HG02763 (cell line): ENCODE data around the gene DDX11.
"Not testable (repeated sequence)": the region's sequence is repeated elsewhere in the genome, so short reads cannot be mapped to it uniquely, and the experiment has no call there.

ENCODE experiments used
- ATAC-seq: cut with Tn5 transposase; IDR thresholded peaks from one replicate; pipeline ENCODE4 v1.9.1; 2021; ENCODE audit warnings: mild to moderate bottlenecking, moderate library complexity; ENCODE audit not compliant: unreplicated experiment

The DDX11 gene

GRCh38 chr12:31073527-31074332 lies at the start of gene DDX11:
DDX11 (plus strand) TSS chr12:31073860; CDS start chr12:31078394, 4,534 bp downstream.
- ATAC-seq, result peak; percentile 97

DNA sequence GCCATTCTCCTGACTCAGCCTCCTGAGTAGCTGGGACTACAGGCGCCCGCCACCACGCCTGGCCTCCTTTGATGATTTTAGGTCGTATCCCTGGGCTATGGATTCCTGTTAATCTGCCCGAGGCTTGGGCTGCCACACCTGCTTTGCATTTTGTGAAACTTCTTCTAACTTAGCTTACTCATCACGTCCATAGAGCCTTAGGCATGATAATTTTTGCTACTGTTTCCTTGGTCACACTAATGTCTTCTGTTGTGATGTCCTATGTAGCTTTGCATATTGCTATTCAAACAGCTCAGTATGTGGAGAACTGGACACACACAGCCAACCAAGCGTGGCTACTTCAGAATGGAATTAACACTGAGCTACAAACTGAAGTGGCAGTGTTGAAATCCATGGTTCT lies 47.5 kb upstream of the DDX11 start:
- no peak for ATAC-seq

DNA sequence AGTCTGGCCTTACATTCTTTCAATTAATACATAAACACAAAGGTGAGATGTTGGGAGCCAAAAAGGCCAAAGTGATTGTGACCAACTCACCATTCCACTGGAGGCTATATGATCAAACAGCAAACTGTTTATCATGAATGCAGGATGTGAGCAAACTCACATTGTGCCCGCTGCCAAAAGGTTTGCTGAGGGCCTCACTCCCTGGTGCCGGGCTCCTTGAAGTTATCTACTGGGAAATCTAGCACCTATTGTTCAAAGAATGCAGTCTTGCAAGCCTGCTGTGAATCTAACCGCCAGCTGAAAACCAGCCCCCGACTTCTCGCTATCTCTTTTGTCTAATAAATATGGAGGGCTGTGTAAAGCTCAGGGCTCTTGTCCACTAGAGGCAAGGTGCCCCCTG lies 46.7 kb upstream of the DDX11 start:
- ATAC-seq, result not testable (repeated sequence)

- ATAC-seq, result no peak
These were observed 44.2 kb upstream of the DDX11 start for GRCh38 chr12:31029468-31029867.

- no peak for ATAC-seq
These were observed 43.6 kb upstream of the DDX11 start for GRCh38 chr12:31029916-31030562.

DNA sequence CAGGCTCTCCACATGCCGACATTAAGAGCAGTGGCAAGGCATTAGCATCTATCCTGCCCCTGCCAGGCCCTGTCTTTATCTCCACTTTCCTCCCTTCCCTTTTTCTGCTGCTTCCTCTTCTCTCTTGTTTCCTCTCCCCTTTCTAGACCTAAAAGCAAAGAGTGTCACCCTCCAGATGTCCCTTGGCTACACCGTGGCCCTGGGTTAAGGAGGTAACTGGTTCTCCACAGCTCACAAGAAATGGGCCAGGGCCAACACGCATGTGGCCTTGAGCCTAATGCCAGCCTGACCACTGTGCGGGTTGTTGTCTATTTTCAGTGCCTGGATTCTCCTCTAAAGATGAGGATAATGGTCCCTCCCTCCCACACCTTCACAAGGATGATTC lies 41.7 kb upstream of the DDX11 start:
- no peak for ATAC-seq

DNA sequence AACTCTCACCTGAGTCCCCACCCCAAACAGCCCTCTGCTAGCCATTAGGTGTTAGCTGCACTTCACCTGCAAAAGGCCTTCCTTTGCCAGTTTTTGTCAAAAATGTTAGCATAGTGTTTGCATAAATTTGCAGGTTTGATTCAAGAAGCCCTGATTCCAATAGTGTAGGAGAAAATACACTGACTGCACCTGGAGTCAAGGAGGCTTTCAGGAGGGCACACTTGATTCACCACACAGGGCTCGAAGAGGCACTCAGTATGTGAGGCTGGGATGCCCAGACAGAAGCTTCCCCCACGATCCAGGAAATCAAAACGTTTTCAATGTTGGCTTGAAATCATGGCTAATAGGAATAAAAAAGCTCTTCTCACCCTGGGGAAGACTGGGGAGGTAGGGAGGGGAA lies 40.5 kb upstream of the DDX11 start:
- ATAC-seq, result no peak

DNA sequence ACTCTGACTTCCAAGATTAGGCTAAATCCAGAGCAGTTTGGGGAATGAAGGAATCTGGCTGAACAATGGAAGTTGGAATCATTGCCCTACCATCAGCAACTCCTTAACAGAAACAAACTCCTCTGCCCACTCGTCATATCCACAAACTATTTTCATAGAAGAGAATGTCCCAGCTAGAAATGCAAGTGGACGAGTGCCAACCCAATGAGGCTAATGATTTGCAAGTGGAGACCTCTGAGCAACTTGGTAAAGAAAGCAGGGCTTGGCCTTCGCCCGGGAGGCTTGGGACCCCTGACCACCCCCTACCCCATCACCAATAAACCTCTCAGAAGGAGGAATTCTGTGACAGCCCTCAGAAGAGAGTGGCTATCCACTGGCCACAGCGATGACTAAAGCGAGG lies 40.0 kb upstream of the DDX11 start:
- ATAC-seq, result no peak

DNA sequence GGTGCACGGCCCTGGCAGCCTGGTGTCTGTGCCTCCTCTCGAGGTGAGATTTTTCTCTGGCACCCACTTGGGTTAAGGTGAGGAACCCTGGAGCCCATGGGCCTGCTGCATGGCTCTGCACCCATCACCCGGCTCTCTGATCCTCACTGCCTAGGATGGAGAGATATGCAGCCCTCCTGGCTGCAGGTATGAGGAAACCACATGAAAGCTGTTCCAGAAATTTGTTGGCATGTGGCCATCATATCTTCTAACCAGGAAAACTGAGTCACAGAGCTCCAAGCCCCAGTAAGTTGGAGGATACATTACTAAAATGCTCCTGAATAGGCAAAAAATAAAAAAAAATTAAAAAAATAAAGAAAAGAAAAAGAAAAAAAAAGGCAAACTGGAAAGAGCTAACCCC lies 39.3 kb upstream of the DDX11 start:
- no peak for ATAC-seq

DNA sequence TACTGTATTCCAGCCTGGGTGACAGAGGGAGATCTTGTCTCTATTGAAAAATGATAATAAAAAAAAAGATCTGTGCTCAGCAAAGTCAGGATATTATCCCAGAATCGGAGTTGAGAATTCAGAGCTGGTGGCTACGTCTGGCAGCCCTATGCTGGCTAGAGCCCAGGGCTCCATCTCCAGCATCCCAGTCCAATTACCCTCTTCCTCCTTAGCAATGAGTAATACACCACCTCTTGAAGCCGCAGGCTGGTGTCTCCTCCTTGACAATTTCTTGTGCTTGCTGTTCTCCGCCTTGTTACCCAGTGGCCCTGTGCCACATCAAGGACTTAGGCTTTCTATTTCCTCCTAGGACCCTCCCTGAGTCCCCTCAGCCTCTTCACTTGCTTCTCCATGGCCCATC lies 38.4 kb upstream of the DDX11 start:
- ATAC-seq, result no peak

DNA sequence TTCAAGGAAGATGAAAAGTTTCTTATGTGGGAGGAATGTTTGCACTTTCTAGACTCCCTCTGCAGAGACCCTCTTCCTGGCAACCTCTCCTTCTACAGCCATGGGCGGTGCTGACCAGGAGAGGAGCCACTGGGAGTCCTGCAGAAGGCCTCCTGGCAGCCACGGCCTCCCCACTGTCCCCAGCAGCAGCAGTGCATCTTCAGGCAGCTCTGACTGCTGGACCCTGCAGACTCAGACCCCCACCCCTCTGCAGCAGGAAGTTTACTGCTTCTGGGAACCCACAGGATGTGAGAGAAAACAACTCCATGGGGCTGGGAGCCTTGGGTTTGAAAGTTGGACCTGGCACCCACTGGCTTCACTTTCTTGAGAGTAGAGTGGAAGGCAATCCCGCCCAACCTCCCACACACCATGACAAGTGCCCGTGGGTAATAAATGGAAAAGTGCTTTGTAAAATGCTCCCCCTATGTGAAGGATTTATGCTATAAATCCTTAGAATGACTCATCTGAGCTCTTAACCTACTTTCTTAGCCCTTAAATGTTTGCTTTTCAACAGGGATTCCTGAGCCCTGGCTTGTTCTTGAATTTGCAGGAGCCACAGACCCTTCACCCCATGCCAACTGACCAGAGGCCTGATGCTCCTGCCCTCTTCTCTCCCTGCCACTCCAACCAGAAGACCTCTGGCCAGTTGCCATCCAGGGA lies 37.5 kb upstream of the DDX11 start:
- ATAC-seq, result no peak

GRCh38 chr12:31037028-31037427 lies 36.6 kb upstream of the DDX11 start:
- ATAC-seq, result no peak

- no peak for ATAC-seq
These were observed 35.7 kb upstream of the DDX11 start for GRCh38 chr12:31037931-31038330.

DNA sequence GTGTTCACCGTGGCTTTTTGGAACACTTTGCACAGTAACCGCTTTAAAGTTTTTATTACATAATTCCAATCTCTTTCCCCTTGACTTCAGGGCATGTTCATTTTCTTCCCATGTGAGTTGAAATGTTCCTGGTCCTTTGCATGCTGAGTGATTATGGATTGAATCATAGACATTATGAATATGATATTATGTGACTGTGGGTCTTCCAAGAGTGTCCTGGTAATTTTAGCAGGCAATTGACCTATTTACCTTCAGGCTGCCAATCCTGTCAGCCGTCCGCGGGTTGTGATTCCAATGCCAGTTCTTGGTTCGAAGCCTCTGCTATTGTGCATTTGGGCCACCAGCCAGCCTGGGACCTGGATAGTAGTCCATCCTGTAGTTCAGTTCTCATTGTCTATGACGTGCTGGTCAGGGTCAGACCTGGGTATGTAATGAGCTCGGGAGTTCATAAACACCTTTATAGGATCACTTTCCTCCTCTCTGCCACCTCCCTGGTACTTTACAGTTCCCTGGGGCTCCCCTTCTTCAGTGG lies 32.6 kb upstream of the DDX11 start:
- no peak for ATAC-seq

GRCh38 chr12:31050143-31050542 lies 23.5 kb upstream of the DDX11 start:
- ATAC-seq, result not testable (repeated sequence)

- not testable (repeated sequence) for ATAC-seq
These were observed 23.1 kb upstream of the DDX11 start for GRCh38 chr12:31050548-31050947.

DNA sequence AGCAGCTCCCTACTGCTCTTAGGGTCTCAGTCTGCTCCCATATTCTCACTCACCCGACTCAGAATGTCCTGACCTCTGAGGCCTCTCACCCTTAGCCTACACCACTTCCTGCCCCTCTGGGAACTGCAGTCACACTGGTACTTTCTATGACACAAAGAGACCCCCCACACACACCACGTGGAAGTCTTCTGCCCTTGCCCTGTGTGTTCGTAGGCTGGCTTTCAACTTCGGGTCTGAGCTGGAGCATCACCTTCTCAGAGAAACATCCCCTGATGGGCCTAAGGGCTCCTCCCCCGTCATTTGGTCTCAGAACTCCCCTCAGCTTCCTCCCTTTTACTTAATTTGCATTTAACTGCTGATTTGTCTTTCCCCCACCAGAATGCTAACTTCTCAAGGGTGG lies 22.0 kb upstream of the DDX11 start:
- ATAC-seq, result peak; percentile 79

DNA sequence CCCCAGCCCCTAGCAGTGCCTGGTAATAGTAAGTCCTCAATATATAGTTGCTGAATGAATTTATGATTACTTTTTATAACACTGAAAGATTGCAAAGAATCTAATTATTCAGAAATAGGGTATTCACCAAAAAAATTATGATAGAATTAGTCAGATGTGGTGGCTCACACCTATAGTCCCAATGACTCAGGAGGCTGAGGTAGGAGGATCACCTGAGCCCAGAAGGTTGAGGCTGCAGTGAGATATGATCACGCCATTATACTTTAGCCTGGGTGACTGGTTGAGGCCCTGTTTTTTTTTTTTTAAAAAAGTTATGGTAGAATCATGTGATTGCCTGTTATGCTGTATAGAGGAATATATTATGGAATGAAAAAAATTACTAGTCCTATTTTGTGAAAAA lies 21.5 kb upstream of the DDX11 start:
- not testable (repeated sequence) for ATAC-seq

DNA sequence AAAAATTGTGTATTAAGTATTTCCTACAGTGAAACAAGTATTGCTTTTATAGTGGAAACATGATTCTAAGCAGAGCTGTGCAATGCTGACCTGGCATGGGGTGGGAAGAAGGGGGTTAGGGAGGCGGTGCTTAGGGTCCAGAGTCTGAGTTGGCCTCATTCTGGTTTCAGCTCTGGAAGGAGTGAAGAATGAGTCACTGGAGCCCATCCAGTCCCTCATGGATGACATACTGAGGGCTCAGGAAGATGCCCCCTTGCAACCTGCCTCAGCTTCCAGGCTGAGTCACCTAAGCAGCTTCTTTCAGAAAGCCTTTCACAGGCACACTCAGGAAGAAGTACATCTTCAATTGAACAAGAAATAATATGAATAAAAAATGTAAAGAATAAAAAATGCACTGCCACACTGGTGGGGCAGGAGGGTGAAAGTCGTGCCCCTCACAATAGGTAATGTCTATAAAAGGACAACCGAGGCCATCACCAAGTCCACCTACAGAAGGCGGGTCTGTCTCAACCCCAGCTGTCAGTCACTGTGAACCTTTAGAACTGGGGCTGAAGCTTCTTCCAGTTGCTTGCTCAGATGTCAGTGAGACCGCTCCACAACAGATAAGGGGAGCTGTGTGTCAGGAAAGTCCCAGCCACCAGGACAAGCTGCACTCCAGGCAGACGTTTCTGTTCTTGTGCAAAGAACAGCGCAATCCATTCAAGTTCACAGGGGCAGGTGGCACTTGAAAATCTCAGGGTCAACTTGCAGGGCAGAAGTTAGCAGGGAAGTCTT lies 20.8 kb upstream of the DDX11 start:
- ATAC-seq, result not testable (repeated sequence)

DNA sequence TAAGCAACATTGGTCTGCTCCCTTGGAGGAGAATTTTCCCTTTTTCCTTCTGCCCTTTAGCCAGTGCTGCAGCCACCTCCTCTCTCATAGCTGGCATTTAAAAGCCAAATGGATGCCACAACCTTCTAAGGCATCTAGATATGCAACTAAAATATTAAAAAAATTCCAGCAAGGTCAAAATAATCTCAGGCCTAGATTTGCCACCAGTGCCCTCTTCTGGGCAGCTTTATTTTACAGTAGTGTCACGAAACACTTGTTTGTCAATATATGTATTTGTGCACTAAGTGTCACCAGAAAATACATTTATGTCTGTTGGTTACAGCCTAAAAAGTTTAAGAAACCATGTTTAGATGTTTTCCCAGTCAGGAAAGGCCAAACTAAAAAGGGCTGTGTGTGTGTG lies 19.7 kb upstream of the DDX11 start:
- ATAC-seq, result not testable (repeated sequence)

DNA sequence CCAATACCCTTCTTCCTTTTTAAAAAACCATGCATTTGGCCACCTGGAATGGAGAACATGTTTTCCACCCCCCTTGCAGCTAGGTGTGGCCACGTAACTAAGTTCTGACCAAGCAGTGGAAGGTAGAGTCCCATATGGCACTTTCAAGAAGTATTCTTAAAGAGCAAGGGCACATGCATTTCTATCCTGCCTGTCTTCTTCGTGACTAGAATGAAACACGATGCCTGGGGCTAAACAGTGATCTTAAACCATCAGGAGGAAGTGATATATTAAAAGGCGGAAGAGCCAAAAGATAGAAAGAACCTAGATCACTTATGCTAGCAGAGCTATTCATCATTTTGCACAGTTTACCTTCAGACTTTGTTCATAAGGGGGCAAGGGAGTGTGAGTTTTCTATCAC lies 16.0 kb upstream of the DDX11 start:
- ATAC-seq, result no peak
